HEK293 (cell line): ENCODE measurements around the gene RUFY2.

ENCODE experiments used
- ZNF140 ChIP-seq: fragments of 450-650 bp; formaldehyde crosslinking; IDR thresholded peaks from 2 replicates; pipeline ENCODE4 v1.5.1; 2016; ENCODE audit warnings: missing biosample characterization, missing genetic modification characterization
- TF ChIP-seq, protein P1 (sequence below): fragments of 450-650 bp; formaldehyde crosslinking; IDR thresholded peaks from 2 replicates; pipeline ENCODE4 v1.5.1; 2016; ENCODE audit warnings: missing biosample characterization, missing genetic modification characterization
- TF ChIP-seq, protein P2 (sequence below): fragments of 450-650 bp; formaldehyde crosslinking; IDR thresholded peaks from 2 replicates; pipeline ENCODE4 v1.5.1; 2016; ENCODE audit warnings: missing biosample characterization, missing genetic modification characterization

DNA sequence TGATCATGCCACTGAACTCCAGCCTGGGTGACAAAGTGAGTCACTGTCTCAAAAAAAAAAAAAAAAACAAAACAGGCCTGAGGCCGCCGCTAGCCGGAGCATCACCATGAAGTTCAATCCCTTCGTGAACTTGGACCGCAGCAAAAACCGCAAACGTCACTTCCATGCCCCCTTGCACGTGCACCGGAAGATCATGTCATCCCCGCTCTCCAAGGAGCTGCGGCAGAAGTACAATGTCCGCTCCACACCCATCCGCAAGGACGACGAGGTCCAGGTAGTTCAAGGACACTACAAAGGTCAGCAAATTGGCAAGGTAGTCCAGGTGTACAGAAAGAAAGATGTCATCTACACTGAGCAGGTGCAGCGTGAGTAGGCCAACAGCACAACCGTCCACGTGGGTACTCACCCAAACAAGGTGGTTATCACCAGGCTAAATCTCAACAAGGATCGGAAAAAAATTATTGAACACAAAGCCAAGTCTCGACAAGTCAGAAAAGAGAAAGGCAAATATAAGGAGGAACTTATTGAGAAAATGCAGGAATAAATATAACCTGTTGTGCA lies 17.5 kb upstream of the RUFY2 start:
- no peak for TF ChIP-seq ZNF140 (tag by site-specific recombination)
- TF ChIP-seq, protein P1, sequence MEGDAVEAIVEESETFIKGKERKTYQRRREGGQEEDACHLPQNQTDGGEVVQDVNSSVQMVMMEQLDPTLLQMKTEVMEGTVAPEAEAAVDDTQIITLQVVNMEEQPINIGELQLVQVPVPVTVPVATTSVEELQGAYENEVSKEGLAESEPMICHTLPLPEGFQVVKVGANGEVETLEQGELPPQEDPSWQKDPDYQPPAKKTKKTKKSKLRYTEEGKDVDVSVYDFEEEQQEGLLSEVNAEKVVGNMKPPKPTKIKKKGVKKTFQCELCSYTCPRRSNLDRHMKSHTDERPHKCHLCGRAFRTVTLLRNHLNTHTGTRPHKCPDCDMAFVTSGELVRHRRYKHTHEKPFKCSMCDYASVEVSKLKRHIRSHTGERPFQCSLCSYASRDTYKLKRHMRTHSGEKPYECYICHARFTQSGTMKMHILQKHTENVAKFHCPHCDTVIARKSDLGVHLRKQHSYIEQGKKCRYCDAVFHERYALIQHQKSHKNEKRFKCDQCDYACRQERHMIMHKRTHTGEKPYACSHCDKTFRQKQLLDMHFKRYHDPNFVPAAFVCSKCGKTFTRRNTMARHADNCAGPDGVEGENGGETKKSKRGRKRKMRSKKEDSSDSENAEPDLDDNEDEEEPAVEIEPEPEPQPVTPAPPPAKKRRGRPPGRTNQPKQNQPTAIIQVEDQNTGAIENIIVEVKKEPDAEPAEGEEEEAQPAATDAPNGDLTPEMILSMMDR (tag by site-specific recombination): no peak
- TF ChIP-seq, protein P2, sequence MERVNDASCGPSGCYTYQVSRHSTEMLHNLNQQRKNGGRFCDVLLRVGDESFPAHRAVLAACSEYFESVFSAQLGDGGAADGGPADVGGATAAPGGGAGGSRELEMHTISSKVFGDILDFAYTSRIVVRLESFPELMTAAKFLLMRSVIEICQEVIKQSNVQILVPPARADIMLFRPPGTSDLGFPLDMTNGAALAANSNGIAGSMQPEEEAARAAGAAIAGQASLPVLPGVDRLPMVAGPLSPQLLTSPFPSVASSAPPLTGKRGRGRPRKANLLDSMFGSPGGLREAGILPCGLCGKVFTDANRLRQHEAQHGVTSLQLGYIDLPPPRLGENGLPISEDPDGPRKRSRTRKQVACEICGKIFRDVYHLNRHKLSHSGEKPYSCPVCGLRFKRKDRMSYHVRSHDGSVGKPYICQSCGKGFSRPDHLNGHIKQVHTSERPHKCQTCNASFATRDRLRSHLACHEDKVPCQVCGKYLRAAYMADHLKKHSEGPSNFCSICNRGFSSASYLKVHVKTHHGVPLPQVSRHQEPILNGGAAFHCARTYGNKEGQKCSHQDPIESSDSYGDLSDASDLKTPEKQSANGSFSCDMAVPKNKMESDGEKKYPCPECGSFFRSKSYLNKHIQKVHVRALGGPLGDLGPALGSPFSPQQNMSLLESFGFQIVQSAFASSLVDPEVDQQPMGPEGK (tag by site-specific recombination): no peak
